Loucy (cell line): ENCODE measurements around the gene IER2.
A peak's percentile ranks its signal among the peaks of the same experiment; 100 is the strongest.

Source experiments
- CTCF ChIP-seq: fragments of 200-600 bp; sonication (generic); conservative IDR thresholded peaks from 2 replicates; pipeline ENCODE4 v1.5.1; 2014; ENCODE audit warnings: mild to moderate bottlenecking, antibody characterized with exemption, low read length
- EZH2phosphoT487 ChIP-seq: fragments of 200-600 bp; IDR thresholded peaks from 2 replicates; pipeline ENCODE4 v1.6.1; 2018; ENCODE audit warnings: antibody characterized with exemption, mild to moderate bottlenecking, moderate library complexity, borderline replicate concordance

GRCh38 chr19:13104360-13104847, 45.8 kb upstream of the IER2 start:
- TF ChIP-seq CTCF = peak; percentile 83
- no peak for TF ChIP-seq EZH2phosphoT487
